Stomach (tissue), 9 donors: ENCODE results near the gene MTHFD2. TPM values are rescaled to one million over a fixed set of nuclear protein-coding genes. Genes with fewer than 3 reads are reported as not detected.
"Not testable (repeated sequence)": the region's sequence is repeated elsewhere in the genome, so short reads cannot be mapped to it uniquely, and the experiment has no call there.

Experiments used
- DNase-seq, 2 donors: peaks; one replicate each; pipeline versions ENCODE4 v3.0.0 to v3.0.0-alpha.2; 2013 to 2019
- H3K27ac ChIP-seq, 5 donors: fragments of 200-600 bp in 4 of 5; sonication (generic) in 4 of 5; one replicate each; pipeline ENCODE4 v1.5.1; 2013 to 2019; ENCODE audit warnings: mild to moderate bottlenecking in 1 of 5, moderate library complexity in 1 of 5
- H3K27me3 ChIP-seq, 3 donors: fragments of 200-600 bp; sonication (generic); one replicate each; pipeline ENCODE4 v1.5.1; 2017 to 2019; ENCODE audit warnings: mixed run types in 1 of 3
- H3K36me3 ChIP-seq, 4 donors: fragments of 200-600 bp; sonication (generic); 1 replicate in 3 of 4; 2 replicates in 1 of 4; pipeline ENCODE4 v1.5.1; 2016 to 2019
- H3K4me1 ChIP-seq, 4 donors: fragments of 200-600 bp; sonication (generic); one replicate each; pipeline ENCODE4 v1.5.1; 2016 to 2019
- H3K4me3 ChIP-seq, 4 donors: fragments of 200-600 bp; sonication (generic) in 3 of 4; one replicate each; pipeline ENCODE4 v1.5.1; 2016 to 2019; ENCODE audit warnings: mild to moderate bottlenecking in 1 of 4
- H3K9me3 ChIP-seq, 4 donors: fragments of 200-600 bp; sonication (generic); one replicate each; pipeline ENCODE4 v1.5.1; 2016 to 2019
- CTCF ChIP-seq, 7 experiments: fragments of 450-650 bp in 4 of 7; fragments of 200-600 bp in 3 of 7; sonication (generic) in 3 of 7; IDR thresholded peaks; one replicate each; pipeline ENCODE4 v1.5.1; 2016 to 2019; ENCODE audit warnings: antibody characterized with exemption in 7 of 7, control low read depth in 2 of 7, mild to moderate bottlenecking in 1 of 7
- EP300 ChIP-seq: sonication (generic); formaldehyde crosslinking; IDR thresholded peaks from one replicate; pipeline ENCODE4 v1.6.1; 2017; ENCODE audit warnings: antibody characterized with exemption
- POLR2A ChIP-seq, 4 donors: fragments of 450-650 bp; IDR thresholded peaks; one replicate each; pipeline ENCODE4 v1.6.1; 2016; ENCODE audit warnings: antibody characterized with exemption in 4 of 4, control low read depth in 2 of 4, mild to moderate bottlenecking in 1 of 4, moderate library complexity in 1 of 4
- POLR2AphosphoS5 ChIP-seq, 3 donors: sonication (generic); formaldehyde crosslinking; IDR thresholded peaks; one replicate each; pipeline ENCODE4 v1.6.1; 2016; ENCODE audit warnings: antibody characterized with exemption in 3 of 3
- WGBS, 5 donors: extraction: QIAGEN DNeasy Blood & Tissue Kit in 3 of 5; methylation state at CpG; one replicate each; pipeline versions ENCODE4 v1.1.5 to v1.1.7; 2013 to 2018; 5-methylcytosine and 5-hydroxymethylcytosine counted together
- intact Hi-C: fragments of 100-400 bp; cut with DNase I; formaldehyde crosslinking; loops from one replicate; pipeline ENCODE4 v1.15.1; 2023; ENCODE audit warnings: low total_unique reads
- polyA plus RNA-seq, 3 donors: library from polyadenylated mRNA; stranded (reverse); fragments of 200-250 nt; gene quantifications; one replicate each; pipeline ENCODE4 v1.2.3, GENCODE V29; 2013
- total RNA-seq, 5 donors: library from RNA; depleted of rRNA; stranded (reverse); fragments of >200 nt; gene quantifications; one replicate each; pipeline versions ENCODE4 v1.1.0 to v1.2.3, GENCODE V29; 2014 to 2016
- donor health status: healthy with polysubstance abuse.
- donor health status: Bipolar disorder and iron deficiency.
- donor health status: healthy.

Gene MTHFD2
- total and polyA plus RNA-seq, 8 donors = 4.3 to 54.1 (median 39.5) TPM

- Histone ChIP-seq H3K4me3 (no peak overlapping the region), H3K27me3 (no peaks in the 10 kb centered on the region), H3K36me3 (peaks cover 0 to 2% (median 0%) of the 10 kb centered on the region in 4 donors), H3K4me1 (peaks cover 0 to 16% (median 13%) of the 10 kb centered on the region in 4 donors), H3K27ac (peak overlapping the region in 1 of 5 donors; percentile 1), H3K9me3 (no peaks in the 10 kb centered on the region)
- TF ChIP-seq POLR2A (IDR thresholded peaks at IDR 0.05) = no peak
- peak in 1 of 3 donors; percentile 34 for TF ChIP-seq POLR2AphosphoS5 (IDR thresholded peaks at IDR 0.05)
- TF ChIP-seq EP300 = no peak
- TF ChIP-seq CTCF (IDR thresholded peaks at IDR 0.05) = no peak
- WGBS, 5 donors = 64 to 78% (median 70%) methylated on average over 16 to 21 of the region's 21 CpGs
- intact Hi-C loops = no loop called here
- peak in 1 of 2 donors; percentile 78 for DNase-seq
These were observed 28.3 kb downstream of the MTHFD2 start for GRCh38 chr2:74226648-74227213.

GRCh38 chr2:74227646-74228045 lies 29.2 kb downstream of the MTHFD2 start:
- no peak overlapping the region for H3K27ac ChIP-seq
- TF ChIP-seq POLR2A (IDR thresholded peaks at IDR 0.05) (no peak), CTCF (IDR thresholded peaks at IDR 0.05) (no peak), POLR2AphosphoS5 (IDR thresholded peaks at IDR 0.05) (no peak), EP300 (no peak)
- WGBS, 5 donors = 89 to 98% (median 91%) methylated on average over 5 of the region's 5 CpGs
- H3K9me3 ChIP-seq = no peaks in the 10 kb centered on the region
- no peaks in the 10 kb centered on the region for H3K36me3 ChIP-seq
- no peaks in the 10 kb centered on the region for H3K27me3 ChIP-seq
- intact Hi-C loops = no loop called here
- H3K4me3 ChIP-seq = no peak overlapping the region
- peaks cover 0 to 16% (median 13%) of the 10 kb centered on the region in 4 donors for H3K4me1 ChIP-seq
- no peak for DNase-seq

GRCh38 chr2:74228772-74229171 lies 30.4 kb downstream of the MTHFD2 start:
- H3K27me3 ChIP-seq = no peaks in the 10 kb centered on the region
- WGBS, 5 donors = 89 to 92% (median 91%) methylated on average over 4 of the region's 4 CpGs
- no peak overlapping the region for H3K4me3 ChIP-seq
- H3K36me3 ChIP-seq = peaks cover 0 to 3% (median 0%) of the 10 kb centered on the region in 4 donors
- H3K27ac ChIP-seq = no peak overlapping the region
- H3K9me3 ChIP-seq = no peaks in the 10 kb centered on the region
- intact Hi-C loops = no loop called here
- H3K4me1 ChIP-seq = peaks cover 0 to 16% (median 13%) of the 10 kb centered on the region in 4 donors
- no peak for TF ChIP-seq POLR2AphosphoS5 (IDR thresholded peaks at IDR 0.05)
- no peak for TF ChIP-seq EP300
- no peak for TF ChIP-seq POLR2A (IDR thresholded peaks at IDR 0.05)
- TF ChIP-seq CTCF (IDR thresholded peaks at IDR 0.05) = no peak
- DNase-seq = no peak

- DNase-seq, H3K27ac ChIP-seq, H3K4me3 ChIP-seq, H3K27me3 ChIP-seq, H3K9me3 ChIP-seq, H3K36me3 ChIP-seq, intact Hi-C loops: not testable (repeated sequence)
- 80 to 91% (median 89%) methylated on average over 5 of the region's 5 CpGs for WGBS, 5 donors
- H3K4me1 ChIP-seq = peaks cover 0 to 16% (median 13%) of the 10 kb centered on the region in 4 donors
These were observed 31.4 kb downstream of the MTHFD2 start for GRCh38 chr2:74229865-74230264.

GRCh38 chr2:74232426-74232825 lies 34.0 kb downstream of the MTHFD2 start:
- Histone ChIP-seq H3K36me3 (peaks cover 0 to 12% (median 1%) of the 10 kb centered on the region in 4 donors), H3K27ac (no peak overlapping the region), H3K4me3 (no peak overlapping the region), H3K9me3 (no peaks in the 10 kb centered on the region), H3K4me1 (no peaks in the 10 kb centered on the region), H3K27me3 (no peaks in the 10 kb centered on the region)
- intact Hi-C loops = no loop called here
- TF ChIP-seq EP300 = no peak
- no peak for TF ChIP-seq POLR2AphosphoS5 (IDR thresholded peaks at IDR 0.05)
- no peak for TF ChIP-seq POLR2A (IDR thresholded peaks at IDR 0.05)
- no peak for TF ChIP-seq CTCF (IDR thresholded peaks at IDR 0.05)
- no peak for DNase-seq
- WGBS, 5 donors = 84 to 97% (median 95%) methylated on average over 4 to 6 of the region's 6 CpGs
